H1 (cell line): ENCODE results near the gene FAM174B. TPM values are rescaled to one million over a fixed set of nuclear protein-coding genes. Genes with fewer than 3 reads are reported as not detected.

Experiments
- CTCF ChIA-PET: fragments of 300-600 bp; sonication (Branson Sonifier 250); formaldehyde crosslinking; loops from one replicate; lab custom pipeline; 2021; ENCODE audit not compliant: partially characterized antibody; lab: Charles Lee
- POLR2A ChIA-PET: fragments of 300-600 bp; sonication (Branson Sonifier 250); formaldehyde crosslinking; loops from one replicate; lab custom pipeline; 2021; ENCODE audit warnings: inconsistent platforms; ENCODE audit not compliant: partially characterized antibody; lab: Charles Lee
- DNase-seq, 2 experiments: peaks; one replicate each; pipeline versions ENCODE4 v3.0.0 to v3.0.0-alpha.2; 2010 to 2022; ENCODE audit warnings: low spot score in 2 of 2, low read depth in 1 of 2, mixed read lengths in 1 of 2
- FAIRE-seq: peaks from 2 replicates; lab custom pipeline; 2011; peaks lifted over from hg19 to GRCh38; lab: Jason Lieb, UNC
- H2AFZ ChIP-seq: 2 replicates; pipeline ENCODE4 v1.8.1; 2012; ENCODE audit warnings: low read length, inconsistent platforms
- H2AK5ac ChIP-seq: 2 replicates; pipeline ENCODE4 v1.6.1; 2013; ENCODE audit warnings: low read depth, low read length
- H2BK120ac ChIP-seq: replicated peaks from 2 replicates; pipeline ENCODE3; 2013; ENCODE audit warnings: low read depth, low read length, inconsistent platforms
- H2BK12ac ChIP-seq: 2 replicates; pipeline ENCODE4 v1.6.1; 2013; ENCODE audit warnings: low read depth, low read length
- H2BK15ac ChIP-seq: 2 replicates; pipeline ENCODE4 v1.6.1; 2013; ENCODE audit warnings: low read length
- H2BK20ac ChIP-seq: 2 replicates; pipeline ENCODE4 v1.6.1; 2013; ENCODE audit warnings: low read length
- H2BK5ac ChIP-seq: 2 replicates; pipeline ENCODE4 v1.6.1; 2013; ENCODE audit warnings: low read depth, low read length
- H3K14ac ChIP-seq: 2 replicates; pipeline ENCODE4 v1.6.1; 2013; ENCODE audit warnings: inconsistent platforms; ENCODE audit not compliant: insufficient read length
- H3K18ac ChIP-seq: 2 replicates; pipeline ENCODE4 v1.6.1; 2013; ENCODE audit warnings: low read length; ENCODE audit errors: extremely low read depth
- H3K23ac ChIP-seq: 2 replicates; pipeline ENCODE4 v1.6.1; 2013; ENCODE audit warnings: inconsistent platforms; ENCODE audit not compliant: insufficient read length
- H3K23me2 ChIP-seq: 2 replicates; pipeline ENCODE4 v1.6.1; 2013; ENCODE audit warnings: low read depth, low read length
- H3K27ac ChIP-seq: 2 replicates; pipeline ENCODE4 v1.6.1; 2011; ENCODE audit warnings: low read depth, low read length, inconsistent platforms
- H3K27me3 ChIP-seq, 4 experiments: replicated peaks in 1 of 4; 1 replicate in 1 of 4; 2 replicates in 3 of 4; pipeline versions ENCODE4 v1.6.1 to v1.8.1; 2011 to 2013; ENCODE audit warnings: low read length in 3 of 4, mild to moderate bottlenecking in 3 of 4, inconsistent platforms in 2 of 4, mixed read lengths in 2 of 4, moderate library complexity in 1 of 4; ENCODE audit not compliant: control insufficient read depth in 3 of 4, insufficient read depth in 3 of 4; ENCODE audit errors: extremely low read depth in 1 of 4
- H3K36me3 ChIP-seq, 4 experiments: 2 replicates each; pipeline versions ENCODE4 v1.6.1 to v1.8.1; 2011 to 2013; ENCODE audit warnings: mild to moderate bottlenecking in 4 of 4, low read length in 3 of 4, moderate library complexity in 2 of 4, control low read depth in 1 of 4, inconsistent platforms in 1 of 4; ENCODE audit not compliant: insufficient read depth in 4 of 4, control insufficient read depth in 2 of 4
- H3K4ac ChIP-seq: replicated peaks from 2 replicates; pipeline ENCODE3; 2013; ENCODE audit warnings: low read length, low read depth, mixed read lengths, inconsistent platforms; ENCODE audit not compliant: insufficient read length
- H3K4me1 ChIP-seq, 4 experiments: replicated peaks in 1 of 4; 1 replicate in 1 of 4; 2 replicates in 3 of 4; pipeline versions ENCODE4 v1.6.1 to v1.8.1; 2011 to 2013; ENCODE audit warnings: low read length in 3 of 4, inconsistent platforms in 2 of 4, mixed read lengths in 1 of 4; ENCODE audit not compliant: insufficient read depth in 4 of 4, control insufficient read depth in 3 of 4
- H3K4me2 ChIP-seq, 2 experiments: 2 replicates each; pipeline versions ENCODE4 v1.6.1 to v1.8.1; 2011 to 2013; ENCODE audit warnings: low read depth in 2 of 2, low read length in 2 of 2, control low read depth in 1 of 2, inconsistent platforms in 1 of 2, mild to moderate bottlenecking in 1 of 2; ENCODE audit not compliant: insufficient read depth in 1 of 2
- H3K4me3 ChIP-seq, 4 experiments: fragments of 200-600, 300-600 bp in 1 of 4; sonication (generic), shearing (Covaris generic), sonication (Bioruptor Twin) in 1 of 4; 2 replicates each; pipeline versions ENCODE4 v1.5.1 to v1.8.1; 2011 to 2016; ENCODE audit warnings: low read length in 4 of 4, low read depth in 3 of 4, control low read depth in 2 of 4, inconsistent platforms in 2 of 4, mild to moderate bottlenecking in 2 of 4, mixed read lengths in 1 of 4, moderate library complexity in 1 of 4; ENCODE audit not compliant: insufficient read depth in 2 of 4; ENCODE audit errors: extremely low read depth in 1 of 4
- H3K56ac ChIP-seq: replicated peaks from 2 replicates; pipeline ENCODE3; 2013; ENCODE audit warnings: low read depth, mild to moderate bottlenecking, mixed read lengths, low read length, inconsistent platforms; ENCODE audit not compliant: insufficient read length
- H3K79me1 ChIP-seq: 2 replicates; pipeline ENCODE4 v1.6.1; 2013; ENCODE audit warnings: low read depth, low read length, control low read depth
- H3K79me2 ChIP-seq, 2 experiments: 2 replicates each; pipeline versions ENCODE4 v1.6.1 to v1.8.1; 2012 to 2013; ENCODE audit warnings: low read length in 2 of 2, mild to moderate bottlenecking in 2 of 2, inconsistent platforms in 1 of 2; ENCODE audit not compliant: insufficient read depth in 2 of 2, control insufficient read depth in 1 of 2
- H3K9ac ChIP-seq, 4 experiments: replicated peaks in 1 of 4; 1 replicate in 1 of 4; 2 replicates in 3 of 4; pipeline versions ENCODE4 v1.6.1 to v1.8.1; 2011 to 2013; ENCODE audit warnings: low read depth in 3 of 4, low read length in 3 of 4, control low read depth in 2 of 4, mild to moderate bottlenecking in 2 of 4, moderate library complexity in 2 of 4, inconsistent platforms in 1 of 4; ENCODE audit errors: extremely low read depth in 1 of 4
- H3K9me3 ChIP-seq, 2 experiments: 2 replicates each; pipeline versions ENCODE4 v1.6.1 to v1.8.1; 2012 to 2013; ENCODE audit warnings: mild to moderate bottlenecking in 2 of 2, moderate library complexity in 2 of 2, control low read depth in 1 of 2, inconsistent platforms in 1 of 2, low read depth in 1 of 2, low read length in 1 of 2, mixed read lengths in 1 of 2; ENCODE audit not compliant: insufficient read depth in 2 of 2
- H4K20me1 ChIP-seq, 2 experiments: replicated peaks in 1 of 2; 2 replicates each; pipeline versions ENCODE3 to v1.8.1; 2011 to 2013; ENCODE audit warnings: inconsistent platforms in 2 of 2, low read length in 2 of 2, mild to moderate bottlenecking in 1 of 2; ENCODE audit not compliant: insufficient read depth in 2 of 2, control insufficient read depth in 1 of 2
- H4K5ac ChIP-seq: 2 replicates; pipeline ENCODE4 v1.6.1; 2013; ENCODE audit warnings: low read length, low read depth, mixed read lengths, inconsistent platforms; ENCODE audit not compliant: insufficient read length
- H4K8ac ChIP-seq: 2 replicates; pipeline ENCODE4 v1.8.0; 2013; ENCODE audit warnings: mild to moderate bottlenecking, moderate library complexity, low read length, inconsistent platforms; ENCODE audit not compliant: insufficient read depth; ENCODE audit errors: extremely low read depth
- H4K91ac ChIP-seq: replicated peaks from 2 replicates; pipeline ENCODE3; 2013; ENCODE audit warnings: low read length, mixed read lengths, inconsistent platforms; ENCODE audit not compliant: insufficient read length
- CEBPB ChIP-seq: IDR thresholded peaks from 2 replicates; pipeline ENCODE4 v1.6.1; 2012; ENCODE audit warnings: low read depth, low read length
- HDAC2 ChIP-seq, 2 experiments: fragments of 300-600 bp in 1 of 2; sonication (generic) in 1 of 2; IDR thresholded peaks; 2 replicates each; pipeline ENCODE4 v1.6.1; 2011 to 2012; ENCODE audit warnings: low read depth in 2 of 2, low read length in 2 of 2, mild to moderate bottlenecking in 2 of 2, moderate library complexity in 2 of 2, borderline replicate concordance in 1 of 2, inconsistent platforms in 1 of 2
- TAF7 ChIP-seq: optimal IDR thresholded peaks from 2 replicates; pipeline ENCODE3; 2011; ENCODE audit warnings: low read depth, mild to moderate bottlenecking, inconsistent platforms, low read length, moderate library complexity, borderline replicate concordance
- WGBS, 2 experiments: shearing (Covaris generic) in 1 of 2; methylation state at CpG; one replicate each; pipeline versions ENCODE4 v1.1.6 to v1.1.7; 2013 to 2015; ENCODE audit warnings: low lambda C conversion rate in 2 of 2, mixed read lengths in 2 of 2, inconsistent platforms in 1 of 2, low coverage in 1 of 2, missing lambda C conversion rate in 1 of 2; ENCODE audit not compliant: insufficient replicate concordance in 2 of 2, insufficient coverage in 1 of 2, insufficient read length in 1 of 2; ENCODE audit errors: extremely low coverage in 1 of 2, missing lambda C conversion rate in 1 of 2; 5-methylcytosine and 5-hydroxymethylcytosine counted together
- polyA plus RNA-seq, 7 experiments: library from polyadenylated mRNA; depleted of rRNA in 3 of 7; stranded (reverse) in 5 of 7; unstranded in 2 of 7; fragments of >200 nt in 5 of 7; fragments of 200-250 nt in 2 of 7; gene quantifications; 1 replicate in 5 of 7; 2 replicates in 1 of 7; 4 replicates in 1 of 7; pipeline versions ENCODE4 v1.2.1 to v1.2.3, GENCODE V29; 2011 to 2013; ENCODE audit warnings: missing spikeins in 2 of 7, mixed read lengths in 2 of 7
- total RNA-seq: library from RNA; stranded (reverse); fragmentation: NEBNext Ultra II Directional; extraction: Animal tissue kit (Norgen Biotek cat#: 25700); gene quantifications from 2 replicates; pipeline ENCODE4 v1.2.1, GENCODE V29; 2021

The FAM174B gene
- total and polyA plus RNA-seq, 2 of the 8 experiments (the other 6 are each of a cell fraction or from before 2014, with no cell fraction given), result 9.3 to 35.2 TPM

GRCh38 chr15:92681141-92681631, 25.6 kb upstream of the FAM174B start:
- DNase-seq, result no peak
- no peak for TF ChIP-seq TAF7
- peak; percentile 43; the same call in 1 of the 2 replicates for TF ChIP-seq CEBPB
- TF ChIP-seq HDAC2 (IDR thresholded peaks at IDR 0.05; ENCODE audit: borderline replicate concordance in 1 of 2, low read depth in 2 of 2, low read length in 2 of 2), result no peak

More at GRCh38 chr15:92681141-92681631, 25.6 kb upstream of the FAM174B start:
- no peaks in the 10 kb centered on the region for H3K79me2 ChIP-seq
- H4K20me1 ChIP-seq, result no peaks in the 10 kb centered on the region
- H3K56ac ChIP-seq, result no peak overlapping the region
- no peak overlapping the region for H2BK20ac ChIP-seq
- no peaks in the 10 kb centered on the region for H3K79me1 ChIP-seq
- H3K27ac ChIP-seq, result no peak overlapping the region
- no peak overlapping the region for H3K23ac ChIP-seq
- no peak overlapping the region for H3K14ac ChIP-seq
- no peak overlapping the region for H2AK5ac ChIP-seq
- H3K4me2 ChIP-seq, result no peak overlapping the region
- no peak overlapping the region for H2BK120ac ChIP-seq
- no peaks in the 10 kb centered on the region for H3K23me2 ChIP-seq
- no peak overlapping the region for H3K9ac ChIP-seq
- H4K8ac ChIP-seq, result no peak overlapping the region
- no peaks in the 10 kb centered on the region for H3K4me1 ChIP-seq
- POLR2A ChIA-PET, result no interaction called here
- H3K36me3 ChIP-seq, result no peaks in the 10 kb centered on the region
- H3K4me3 ChIP-seq, result no peak overlapping the region
- WGBS, 2 experiments, result 52% methylated on average over 3 of the region's 3 CpGs; no CpG with 5 or more reads in 1 of the 2 experiments
- H4K5ac ChIP-seq, result no peak overlapping the region
- H3K18ac ChIP-seq, result no peak overlapping the region
- CTCF ChIA-PET, result interaction anchor here (0.5 to 3.4 kb wide), 11 partner anchors 12 to 1148 kb away, joined by 3 to 26 read pairs (median 4); no protein-coding TSS in a partner anchor
- H2AFZ ChIP-seq, result no peak overlapping the region
- no peak overlapping the region for H2BK15ac ChIP-seq
- no peak overlapping the region for H3K4ac ChIP-seq
- H4K91ac ChIP-seq, result no peak overlapping the region
- FAIRE-seq, result no peak
- no peaks in the 10 kb centered on the region for H3K9me3 ChIP-seq
- H2BK12ac ChIP-seq, result no peak overlapping the region
- H3K27me3 ChIP-seq, result no peaks in the 10 kb centered on the region
- no peak overlapping the region for H2BK5ac ChIP-seq
